ENCODE results near the gene OXNAD1.

- no peak for TF ChIP-seq EP300 (IDR thresholded peaks at IDR 0.05)
- TF ChIP-seq CTCF (IDR thresholded peaks at IDR 0.05), result no peak
Observed at GRCh38 chr3:16302082-16302631, 37.1 kb downstream of the OXNAD1 start.
